CD4-positive, alpha-beta T cell treated with Interleukin-15 for 4 hours (primary cell): ENCODE data around the gene VPS33A.
"Not testable (repeated sequence)": the region's sequence is repeated elsewhere in the genome, so short reads cannot be mapped to it uniquely, and the experiment has no call there.

Source experiments
- DNase-seq: peaks from one replicate; pipeline ENCODE4 v3.0.0-alpha.2; 2020; ENCODE audit warnings: low spot score

VPS33A gene

DNA sequence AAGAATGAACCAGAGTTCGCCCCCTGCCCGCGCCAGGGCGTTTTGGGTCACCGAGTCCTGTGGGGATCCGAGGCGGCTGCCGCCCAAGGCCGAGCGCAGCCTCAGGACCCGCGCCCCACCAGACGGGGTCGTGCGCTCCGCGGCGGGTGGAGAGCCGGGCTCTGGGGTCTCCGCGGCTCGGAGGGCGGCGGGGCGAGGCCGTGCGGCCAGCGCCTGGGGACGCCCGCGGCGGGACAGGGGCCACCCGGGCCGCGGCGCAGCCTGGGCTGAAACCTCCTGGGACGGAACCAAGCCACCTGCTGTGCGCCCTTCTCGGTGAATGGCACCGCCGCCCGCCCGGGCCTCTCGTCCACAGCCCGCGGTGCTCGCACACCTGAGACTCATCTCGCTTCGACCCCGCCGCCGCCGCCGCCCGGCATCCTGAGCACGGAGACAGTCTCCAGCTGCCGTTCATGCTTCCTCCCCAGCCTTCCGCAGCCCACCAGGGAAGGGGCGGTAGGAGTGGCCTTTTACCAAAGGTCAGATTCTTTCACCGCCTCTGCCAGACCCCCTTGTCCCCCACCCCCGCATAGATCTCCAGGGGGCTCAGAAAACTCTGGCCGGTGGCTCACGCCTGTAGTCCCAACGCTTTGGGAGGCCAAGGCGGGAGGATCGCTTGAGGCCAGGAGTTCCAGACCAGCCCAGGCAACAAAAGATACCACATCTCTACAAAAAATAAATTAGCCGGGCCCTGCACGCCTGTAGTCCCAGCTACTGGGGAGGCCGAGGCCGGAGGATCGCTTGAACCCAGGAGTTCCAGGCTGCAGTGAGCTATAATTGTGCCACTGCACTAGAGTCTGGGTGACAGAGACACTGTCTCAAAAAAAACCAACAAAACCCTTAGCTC is 61.9 kb downstream of the VPS33A start:
- no peak for DNase-seq

DNA sequence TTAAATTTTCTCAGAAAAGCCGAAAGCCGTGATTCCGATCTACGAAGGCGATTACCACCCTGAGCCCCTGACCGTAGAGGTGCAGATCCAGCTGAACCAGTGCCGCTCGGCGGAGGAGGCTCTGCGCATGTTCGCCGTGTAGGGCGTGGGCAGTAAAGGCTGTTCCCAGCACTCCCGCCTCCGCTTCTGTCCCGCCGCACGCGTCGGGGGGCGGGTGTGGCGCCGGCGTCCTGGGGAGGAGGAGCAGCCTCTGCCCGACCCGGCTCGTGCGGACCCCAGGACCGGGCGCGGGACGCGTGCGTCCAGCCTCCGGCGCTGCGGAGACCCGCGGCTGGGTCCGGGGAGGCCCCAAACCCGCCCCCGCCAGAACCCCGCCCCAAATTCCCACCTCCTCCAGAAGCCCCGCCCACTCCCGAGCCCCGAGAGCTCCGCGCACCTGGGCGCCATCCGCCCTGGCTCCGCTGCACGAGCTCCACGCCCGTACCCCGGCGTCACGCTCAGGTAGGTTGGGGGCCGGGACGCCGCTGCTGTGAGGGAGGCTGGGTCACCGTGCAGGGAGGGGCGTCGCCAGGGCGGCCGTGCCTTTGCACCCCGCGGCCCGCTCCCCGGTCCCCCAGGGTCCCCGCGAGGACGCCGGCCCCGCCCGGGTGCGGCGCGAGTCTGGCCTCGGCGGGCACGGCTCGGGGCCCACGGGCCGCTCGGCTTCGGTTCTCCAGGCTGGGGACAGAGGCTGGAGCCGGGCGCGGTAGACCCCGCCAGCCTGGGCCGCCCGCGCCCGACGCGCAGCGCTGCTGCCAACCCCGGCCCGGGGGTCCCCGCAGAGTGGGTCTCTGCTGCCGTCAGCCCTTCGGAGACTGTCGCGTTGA is 62.8 kb downstream of the VPS33A start, which contains the start of gene B3GNT4:
TSS of gene B3GNT4 (plus strand) at position 409 of the 866 bp plus-strand sequence. CDS start 910 bp downstream, outside the sequence.
- DNase-seq, result peak; percentile 68

DNA sequence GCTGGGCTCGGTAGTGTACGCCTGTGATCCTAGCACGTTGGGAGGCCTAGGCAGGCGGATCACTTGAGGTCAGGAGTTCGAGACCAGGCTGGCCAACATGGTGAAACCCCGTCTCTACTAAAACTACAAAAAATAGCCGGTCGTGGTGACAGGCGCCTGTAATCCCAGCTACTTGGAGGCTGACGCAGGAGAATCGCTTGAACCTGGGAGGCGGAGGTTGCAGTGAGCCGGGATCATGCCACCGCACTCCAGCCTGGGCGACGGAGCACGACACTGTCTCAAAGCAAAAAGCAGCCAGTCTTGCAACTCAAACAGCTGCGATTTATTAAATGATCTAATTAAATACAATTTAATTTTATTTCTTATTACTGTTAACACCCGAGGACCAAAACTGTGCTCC is 63.5 kb downstream of the VPS33A start:
- not testable (repeated sequence) for DNase-seq

DNA sequence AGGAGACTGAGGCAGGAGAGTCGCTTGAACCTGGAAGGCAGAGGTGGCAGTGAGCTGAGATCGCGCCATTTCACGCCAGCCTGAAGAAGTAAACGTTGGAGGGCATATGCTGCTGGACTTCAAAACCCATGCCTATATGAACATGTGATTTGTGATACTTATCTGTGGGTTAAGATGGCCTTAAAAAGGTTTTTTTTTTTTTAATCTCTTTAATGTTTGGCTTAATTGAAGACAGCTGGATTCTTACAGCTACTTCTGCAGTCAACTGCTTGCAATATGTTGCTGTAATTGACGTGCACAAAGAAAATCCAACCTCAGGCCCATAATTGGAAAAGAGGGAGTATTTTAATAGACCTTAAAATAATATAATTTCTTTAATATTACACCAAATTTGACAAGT is 64.3 kb downstream of the VPS33A start:
- no peak for DNase-seq

DNA sequence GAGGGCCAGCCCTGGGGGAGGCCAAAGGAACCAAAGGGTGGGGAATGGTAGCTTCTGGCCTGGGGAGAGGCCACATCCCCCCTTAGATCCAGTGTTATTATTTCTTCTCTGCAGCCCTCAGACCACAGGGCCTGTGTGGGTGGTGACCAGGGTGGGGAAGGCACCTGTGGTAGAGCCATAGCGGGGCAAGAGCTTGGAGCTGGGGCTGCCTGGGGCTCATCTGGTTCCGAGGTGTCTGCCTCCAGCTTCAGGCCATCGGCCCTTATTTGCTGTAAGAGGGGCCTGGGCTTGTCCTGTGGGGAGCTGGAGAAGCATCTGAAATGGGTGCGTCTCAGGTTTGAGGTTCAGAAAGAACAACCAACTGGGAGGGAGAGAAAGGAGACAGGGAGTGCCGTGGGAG is 64.9 kb downstream of the VPS33A start:
- DNase-seq, result no peak

DNA sequence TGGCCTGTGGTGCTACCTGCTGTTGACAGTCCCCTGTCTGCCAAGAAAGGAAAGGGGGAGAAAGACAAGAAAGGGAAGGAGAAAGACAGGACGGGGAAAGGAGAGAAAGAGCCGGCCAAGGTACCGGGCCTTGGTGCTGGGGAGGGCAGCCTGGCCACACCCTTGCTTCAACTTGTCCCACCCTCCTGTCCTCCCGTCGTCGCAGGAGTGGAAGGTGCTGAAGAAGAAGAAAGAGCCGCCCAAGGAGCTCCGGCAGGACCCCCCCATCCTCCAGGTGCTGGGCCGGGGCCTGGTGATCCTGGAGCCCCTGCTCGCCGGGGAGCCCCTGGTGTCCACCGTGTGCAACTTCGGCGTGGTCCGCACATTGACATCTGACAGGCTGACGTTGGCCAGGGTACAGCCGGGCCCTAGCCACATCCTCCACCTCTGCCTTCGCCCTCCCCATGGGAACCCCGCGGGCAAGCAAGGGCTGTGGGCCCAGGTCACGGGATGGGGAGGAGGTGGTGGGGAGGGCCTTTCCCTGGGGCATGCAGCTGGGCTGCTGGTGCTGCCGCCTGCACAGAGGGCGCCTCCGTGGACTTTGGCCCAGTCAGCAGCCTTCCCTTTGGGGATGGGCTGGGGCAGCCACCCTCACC is 65.6 kb downstream of the VPS33A start:
- no peak for DNase-seq

DNA sequence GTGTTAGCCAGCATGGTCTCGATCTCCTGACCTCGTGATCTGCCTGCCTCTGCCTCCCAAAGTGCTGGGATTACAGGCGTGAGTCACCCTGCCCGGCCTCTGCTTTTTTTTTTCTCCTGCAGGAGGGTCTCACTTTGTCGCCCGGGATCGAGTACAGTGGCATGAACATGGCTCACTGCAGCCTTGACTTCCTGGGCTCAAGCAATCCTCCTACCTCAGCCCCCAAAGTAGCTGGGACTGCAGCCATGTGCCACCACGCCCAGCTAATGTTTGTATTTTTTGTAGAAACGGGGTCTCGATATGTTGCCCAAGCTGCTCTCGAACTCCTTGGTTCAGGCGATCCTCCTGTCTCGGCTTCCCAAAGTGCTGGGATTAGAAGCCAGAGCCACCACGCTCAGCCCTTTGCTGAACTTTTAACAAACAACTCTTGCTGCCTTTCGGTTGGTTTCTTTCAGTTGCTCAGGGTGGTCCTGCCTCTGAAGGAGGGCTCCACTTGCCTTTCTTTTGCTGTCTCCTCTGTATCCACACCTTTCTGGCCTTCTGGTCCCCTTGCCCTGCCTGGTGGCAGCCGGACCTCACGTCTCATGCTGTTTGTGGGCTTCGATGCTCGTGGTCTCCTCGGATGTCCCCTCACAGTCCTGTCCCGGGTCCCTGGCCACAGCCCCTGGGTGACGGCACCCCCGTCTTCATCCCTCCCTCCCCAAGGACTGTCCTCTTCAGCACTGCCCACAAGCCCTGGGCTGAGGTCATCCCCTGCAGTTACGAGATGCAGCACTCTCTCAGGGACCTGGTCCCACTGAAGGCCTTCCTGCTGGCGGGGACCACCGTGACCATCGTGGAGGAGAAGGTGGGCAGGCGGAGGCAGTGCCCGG is 66.6 kb downstream of the VPS33A start:
- no peak for DNase-seq

DNA sequence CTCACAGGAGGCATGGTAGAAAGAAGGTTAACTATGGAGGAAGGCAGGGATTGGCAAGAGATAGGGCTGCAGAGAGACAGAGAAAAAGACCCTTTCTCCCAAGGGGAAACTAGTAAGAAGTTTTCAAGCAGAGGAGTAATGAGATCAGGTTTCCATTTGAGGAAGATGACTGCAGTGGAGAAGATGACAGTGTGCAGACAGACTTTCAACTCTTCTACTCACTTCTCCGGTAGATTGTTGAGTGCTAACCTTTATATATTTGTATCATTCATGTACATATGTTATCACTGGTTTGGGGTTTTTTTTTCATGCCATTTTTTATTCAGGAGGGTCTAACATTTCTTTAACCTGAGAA is 68.7 kb downstream of the VPS33A start:
- no peak for DNase-seq

DNA sequence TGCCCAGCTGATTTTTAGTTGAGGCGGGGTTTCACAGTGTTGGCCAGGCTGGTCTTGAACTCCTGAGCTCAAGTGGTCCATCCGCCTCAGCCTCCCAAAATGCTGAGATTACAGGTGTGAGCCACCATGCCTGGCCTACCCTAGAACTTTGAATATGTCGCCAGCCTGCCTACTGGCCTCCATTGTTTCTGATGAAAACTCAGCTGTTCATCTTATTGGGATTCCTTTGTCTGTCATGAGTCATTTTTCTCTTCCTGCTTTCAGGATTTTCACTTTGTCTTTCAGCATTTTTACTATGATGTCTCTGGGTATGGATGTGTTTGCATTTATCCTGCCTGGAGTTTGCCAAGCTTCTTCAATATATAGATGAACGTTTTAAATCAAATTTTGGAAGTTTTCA is 70.9 kb downstream of the VPS33A start:
- DNase-seq, result no peak

DNA sequence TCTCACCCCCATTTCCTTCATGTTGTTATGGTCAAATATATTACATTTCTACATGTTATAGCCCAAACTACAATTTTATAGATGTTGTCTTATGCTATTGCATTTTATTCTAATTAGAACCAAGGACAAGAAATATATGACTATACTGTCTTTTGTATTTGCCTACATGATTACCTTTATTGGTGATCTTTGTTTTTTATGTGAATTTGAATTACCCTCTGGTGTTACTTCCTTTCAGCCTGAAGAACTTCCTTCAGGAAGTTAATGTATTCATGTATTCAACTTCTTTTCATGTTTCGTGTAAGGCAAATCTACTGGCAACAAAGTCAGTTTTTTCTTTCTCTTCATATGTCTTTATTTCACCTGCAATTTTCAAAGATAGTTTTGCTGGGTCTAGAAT is 71.5 kb downstream of the VPS33A start:
- DNase-seq, result no peak

DNA sequence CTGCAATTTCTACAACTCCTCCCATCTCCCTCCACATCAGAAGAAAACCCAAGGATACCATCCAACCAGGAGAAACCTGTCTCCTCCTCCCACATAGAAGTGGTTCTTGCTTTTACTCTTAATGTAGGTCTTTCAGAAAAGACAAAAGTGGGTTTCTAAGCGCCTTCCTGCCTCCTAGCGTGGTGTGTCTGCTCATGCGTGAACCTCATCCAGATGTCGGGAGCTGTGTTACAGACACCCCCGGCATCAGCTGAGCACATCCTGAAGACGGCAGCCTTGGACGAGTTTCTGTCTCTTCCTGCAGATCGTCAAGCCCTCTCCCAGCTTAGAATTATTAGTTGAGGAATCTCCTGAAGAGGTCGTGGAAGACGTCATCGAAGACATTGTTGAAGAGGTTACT is 73.9 kb downstream of the VPS33A start:
- DNase-seq, result no peak

DNA sequence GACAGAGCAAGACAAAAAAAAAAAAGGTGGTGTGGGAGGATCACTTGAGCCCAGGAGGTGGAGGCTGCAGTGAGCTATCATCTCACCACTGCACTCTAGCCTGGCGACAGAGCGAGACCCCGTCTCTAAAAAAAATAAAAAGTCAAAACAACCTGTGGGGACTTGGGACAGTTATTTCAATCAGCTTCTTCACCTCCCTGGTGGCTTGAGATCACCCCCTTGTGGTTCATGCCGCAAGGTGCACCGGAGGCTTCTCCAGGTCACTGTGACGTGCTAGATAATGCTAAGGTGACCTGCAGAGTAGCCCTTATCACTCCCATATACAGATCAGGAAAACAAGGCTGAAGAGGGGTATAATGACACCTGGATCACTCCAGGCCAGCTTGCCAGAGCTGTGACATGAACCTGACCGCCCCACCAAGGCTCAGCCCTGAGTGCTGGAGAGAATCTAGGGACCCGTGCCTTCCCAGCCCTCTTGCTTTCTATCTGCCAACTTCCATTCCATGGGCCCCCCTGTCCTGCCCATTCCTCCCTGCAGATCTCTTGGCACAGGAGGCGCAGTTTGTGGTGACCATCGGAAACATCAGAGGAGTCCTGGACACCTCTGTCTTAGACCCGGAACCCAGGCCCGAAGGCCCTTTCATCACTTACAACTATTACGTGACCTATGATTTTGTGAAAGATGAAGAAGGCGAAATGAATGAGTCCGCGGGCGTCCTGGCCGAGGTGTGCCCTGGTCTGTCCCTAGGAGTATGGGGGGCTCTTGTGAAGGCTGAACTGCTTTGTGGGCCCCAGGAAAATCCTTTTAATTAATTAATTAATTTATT is 75.2 kb downstream of the VPS33A start:
- DNase-seq, result peak; percentile 63

DNA sequence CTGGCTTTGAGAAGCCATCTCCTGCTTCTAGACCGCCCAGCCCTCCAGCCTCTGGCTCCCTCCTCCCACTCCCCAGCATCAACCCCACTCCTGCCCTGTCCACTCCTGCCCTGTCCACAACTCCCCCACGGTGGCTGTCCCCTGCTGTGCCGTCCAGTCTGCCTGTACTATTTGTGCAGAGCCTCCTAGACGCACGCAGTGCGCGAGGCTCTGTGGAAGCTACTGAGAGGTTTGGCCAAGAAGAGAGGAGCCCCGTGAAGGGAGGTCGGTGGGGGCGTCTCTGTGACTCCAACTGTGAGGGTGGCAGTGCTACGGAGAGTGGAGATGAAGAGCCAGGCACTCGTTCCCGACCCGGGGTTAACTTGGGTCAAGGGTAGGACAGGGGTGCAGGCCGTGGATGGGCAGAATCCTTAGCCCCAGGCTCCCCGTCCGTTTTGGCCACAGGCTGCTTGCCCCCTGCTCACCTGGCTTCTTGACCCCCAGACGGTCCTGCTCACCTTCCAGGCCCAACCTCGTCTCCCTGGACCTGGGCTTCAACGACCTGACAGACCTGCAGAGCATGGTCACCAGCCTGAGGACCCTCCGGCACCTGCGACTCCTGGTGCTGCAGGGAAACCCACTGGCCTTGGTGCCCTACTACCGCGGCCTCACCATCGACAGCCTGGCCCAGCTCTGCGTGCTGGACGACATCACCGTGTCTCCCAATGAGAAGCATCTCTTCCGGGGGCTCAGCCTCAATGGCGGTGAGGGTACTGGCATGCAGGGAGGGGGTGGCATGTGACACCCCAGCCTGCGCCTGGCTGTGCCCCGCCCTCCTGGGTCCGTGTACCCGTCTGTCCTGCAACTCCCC is 76.4 kb downstream of the VPS33A start:
- no peak for DNase-seq

DNA sequence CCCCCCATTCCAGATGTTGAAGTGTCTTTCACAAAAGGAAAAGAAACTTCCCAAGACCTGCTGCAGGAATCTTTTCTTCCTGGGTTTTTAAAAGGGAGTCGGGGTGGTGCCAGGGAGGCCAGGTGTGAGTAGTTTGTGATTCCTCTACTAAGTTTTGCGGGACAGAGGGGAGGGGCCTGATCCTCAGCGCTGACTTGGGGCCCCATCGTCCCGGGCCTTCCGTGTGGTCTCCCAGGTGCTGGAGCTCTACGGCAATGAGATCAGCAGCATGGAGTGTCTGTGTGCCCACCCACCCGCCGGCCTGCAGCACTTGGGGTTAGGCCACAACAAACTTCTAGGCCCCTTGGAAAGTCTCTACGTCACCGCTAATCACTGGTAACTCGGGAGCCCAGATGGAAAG is 78.8 kb downstream of the VPS33A start:
- DNase-seq, result no peak

DNA sequence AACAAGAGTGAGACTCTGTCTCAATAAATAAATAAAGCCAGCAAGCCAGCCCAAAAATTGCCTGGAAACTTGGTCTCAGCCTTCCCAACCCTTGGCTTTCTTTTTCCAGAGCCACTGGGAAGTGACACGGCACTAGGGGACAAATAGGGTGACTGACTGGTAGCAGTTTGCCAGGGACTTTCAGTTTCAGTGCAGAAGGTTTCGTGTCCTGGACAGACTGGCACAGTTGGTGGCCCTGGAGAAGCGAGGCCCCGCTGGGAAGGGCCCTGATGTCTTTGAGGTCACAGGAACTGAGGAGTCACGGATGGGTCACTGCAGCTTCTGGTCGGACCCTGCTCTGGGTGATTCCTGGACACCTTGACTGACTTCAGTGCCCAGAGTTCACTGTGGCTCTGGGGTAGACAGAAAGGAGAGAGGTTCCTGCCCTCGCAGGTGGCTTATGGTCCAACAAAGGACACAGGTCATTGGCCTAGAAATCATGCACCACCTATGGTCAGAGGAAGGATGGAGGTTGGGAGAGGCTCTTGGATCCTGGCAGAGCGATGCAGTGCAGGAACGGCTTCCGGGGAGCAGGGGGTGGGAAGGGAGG is 80.7 kb downstream of the VPS33A start:
- DNase-seq, result no peak

DNA sequence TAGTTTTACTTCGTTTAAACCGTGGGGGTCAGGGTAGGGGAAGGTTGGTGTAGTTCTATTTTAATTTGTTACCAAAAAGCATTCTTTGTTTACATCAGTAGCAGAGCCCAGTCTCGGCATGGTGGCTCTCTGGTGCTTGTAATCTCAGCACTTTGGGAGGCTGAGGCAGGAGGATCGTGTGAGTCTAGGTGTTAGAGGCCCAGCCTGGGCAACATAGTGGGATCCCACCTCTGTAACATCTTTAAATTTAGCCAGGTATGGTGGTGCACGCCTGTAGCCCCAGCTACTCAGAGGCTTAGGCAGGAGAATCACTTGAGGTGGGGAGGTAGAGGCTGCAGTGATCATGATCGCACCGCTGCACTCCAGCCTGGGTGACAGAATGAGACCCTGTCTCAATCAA is 81.2 kb downstream of the VPS33A start:
- no peak for DNase-seq

DNA sequence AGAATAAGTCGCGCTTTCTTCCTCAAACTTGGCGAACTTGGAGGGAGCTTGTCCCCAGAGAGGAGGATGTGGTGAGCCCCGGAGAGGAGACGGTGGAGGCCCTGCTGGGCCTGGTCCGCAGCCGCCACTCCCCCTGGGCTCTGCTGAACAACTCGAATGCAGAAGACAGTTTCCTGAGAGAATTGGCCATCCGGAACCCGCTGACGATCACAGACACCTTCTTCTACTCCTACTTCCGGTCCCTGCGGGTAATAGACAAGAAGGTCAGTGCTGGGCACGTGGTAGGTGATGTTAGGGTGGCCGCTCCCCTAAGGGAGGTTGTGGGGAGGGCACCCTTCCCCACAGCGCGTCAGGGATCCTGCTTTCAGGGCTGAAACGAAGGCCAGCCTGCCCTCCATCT is 81.8 kb downstream of the VPS33A start:
- no peak for DNase-seq

DNA sequence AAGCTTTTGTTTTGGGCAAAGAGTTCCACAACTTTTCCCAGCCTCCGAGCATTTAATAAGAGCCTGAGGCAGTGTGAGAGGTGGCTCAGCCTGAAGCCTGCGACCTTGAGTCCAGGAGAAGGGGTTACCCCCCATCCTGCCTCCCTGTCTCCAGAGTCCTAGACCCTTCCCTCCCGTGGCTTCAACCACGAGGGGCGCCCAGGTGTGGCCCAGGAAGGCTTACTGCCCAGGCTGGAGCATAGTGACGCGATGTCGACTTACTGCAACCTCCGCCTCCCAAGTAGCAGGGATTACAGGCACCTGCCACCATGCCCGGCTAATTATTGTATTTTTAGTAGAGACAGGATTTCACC is 82.7 kb downstream of the VPS33A start:
- DNase-seq, result no peak

DNA sequence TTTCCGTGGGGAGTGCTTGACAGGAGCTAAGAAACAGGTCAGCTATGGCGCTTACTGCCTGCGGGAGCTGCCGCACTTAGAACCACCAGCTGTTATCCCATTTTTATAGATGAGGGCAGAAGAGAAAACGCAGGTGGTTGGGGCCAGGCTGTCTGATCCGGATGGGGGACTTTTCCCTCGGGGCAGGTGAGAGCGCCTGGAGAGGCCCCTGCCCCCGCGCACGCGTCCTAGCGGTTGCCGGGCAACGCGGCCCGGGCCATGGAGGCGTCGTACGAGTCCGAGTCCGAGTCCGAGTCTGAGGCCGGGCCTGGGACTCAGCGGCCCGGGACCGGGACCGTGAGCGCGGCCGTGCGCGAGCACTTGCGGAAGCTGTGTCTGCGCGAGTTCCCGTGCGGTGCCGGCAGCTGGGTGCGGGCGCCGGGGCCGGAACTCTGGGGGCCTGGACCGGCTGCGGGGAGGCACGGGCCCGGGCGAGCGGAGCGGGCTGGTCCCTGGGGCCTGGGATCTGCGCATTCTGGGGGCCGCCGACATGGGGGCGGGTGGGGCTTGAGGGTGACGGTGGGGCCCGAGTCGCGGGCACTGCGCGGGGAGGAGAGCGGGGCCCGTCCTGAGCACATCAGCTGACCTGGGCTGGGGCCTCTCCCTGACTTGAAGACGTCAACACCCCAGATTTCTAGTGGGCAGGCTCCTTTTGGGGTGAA is 83.3 kb downstream of the VPS33A start, which contains the start of gene LRRC43:
TSS of gene LRRC43 (plus strand) at position 237 of the 701 bp plus-strand sequence. CDS start at position 259, 22 bp downstream.
- DNase-seq, result no peak
